GM19397 (cell line): ENCODE measurements around the gene FGFRL1.
"Not testable (repeated sequence)": the region's sequence is repeated elsewhere in the genome, so short reads cannot be mapped to it uniquely, and the experiment has no call there.

Source experiments
- ATAC-seq: cut with Tn5 transposase; IDR thresholded peaks from one replicate; pipeline ENCODE4 v1.9.1; 2021; ENCODE audit warnings: mild to moderate bottlenecking, moderate library complexity; ENCODE audit not compliant: unreplicated experiment

FGFRL1 gene

DNA sequence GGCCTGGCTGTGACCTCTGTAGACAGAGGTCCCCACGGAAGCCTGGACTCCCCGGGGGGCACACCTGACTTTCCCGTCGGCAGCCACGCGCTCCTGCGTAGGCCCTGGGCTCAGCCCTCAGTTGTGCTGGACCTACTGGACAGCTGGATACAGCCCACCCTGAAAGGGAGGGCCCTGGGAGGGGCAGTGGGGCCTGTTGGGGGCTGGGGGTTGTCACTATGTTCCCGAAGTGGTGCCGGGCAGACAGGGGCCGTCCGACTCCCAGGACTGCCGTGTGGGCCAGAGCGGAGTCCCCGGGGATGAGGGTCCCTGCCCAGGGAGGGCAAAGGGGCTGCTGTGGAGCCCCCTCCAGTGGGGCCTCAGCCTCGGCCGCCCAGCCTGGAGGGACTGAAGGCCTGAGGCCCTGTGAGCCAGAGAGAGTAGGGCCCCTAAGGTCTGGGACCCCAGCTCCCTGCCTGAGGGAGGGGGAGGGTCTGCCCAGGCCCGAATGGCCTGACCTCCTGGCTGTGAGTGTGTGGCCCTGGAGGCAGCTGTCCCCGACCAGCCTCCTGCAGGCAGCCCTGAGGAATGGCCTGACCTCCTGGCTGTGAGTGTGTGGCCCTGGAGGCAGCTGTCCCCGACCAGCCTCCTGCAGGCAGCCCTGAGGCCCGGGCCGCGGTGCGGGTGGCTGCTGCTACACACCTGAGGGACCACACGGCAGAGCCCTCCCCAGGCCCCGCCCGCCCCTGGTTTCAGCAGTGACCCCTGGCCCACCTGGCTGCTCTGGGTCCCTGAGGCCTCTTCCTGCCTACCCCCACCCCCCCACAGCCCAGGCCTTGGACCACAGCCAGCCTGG, 25.8 kb downstream of the FGFRL1 start:
- ATAC-seq = no peak

DNA sequence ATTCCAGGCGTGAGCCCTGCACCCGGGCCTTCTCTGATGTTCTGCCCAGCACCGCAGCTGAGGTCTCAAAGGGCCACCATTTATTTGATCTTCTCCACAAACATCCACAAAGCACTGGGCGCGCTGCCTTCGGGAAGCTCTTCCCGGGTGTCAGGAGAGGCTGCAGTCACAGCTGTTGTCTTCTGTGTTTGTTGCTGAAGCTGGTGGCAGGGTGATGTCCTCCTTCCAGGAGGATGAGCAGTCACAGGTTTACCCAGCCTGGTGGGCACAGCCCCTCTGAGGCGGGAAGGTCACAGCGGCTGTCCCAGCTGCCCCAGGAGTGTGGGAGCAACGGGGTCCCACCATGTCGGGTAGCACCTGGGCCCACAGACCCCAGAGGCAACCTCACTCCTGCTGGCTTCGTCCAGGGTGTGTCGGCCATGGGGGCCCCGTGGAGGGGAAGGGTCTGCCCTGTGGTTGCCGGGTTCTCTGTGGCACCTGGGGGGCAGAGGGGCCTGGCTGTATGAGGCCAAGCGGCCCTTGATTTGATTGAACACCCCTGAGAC, 27.6 kb downstream of the FGFRL1 start:
- no peak for ATAC-seq

DNA sequence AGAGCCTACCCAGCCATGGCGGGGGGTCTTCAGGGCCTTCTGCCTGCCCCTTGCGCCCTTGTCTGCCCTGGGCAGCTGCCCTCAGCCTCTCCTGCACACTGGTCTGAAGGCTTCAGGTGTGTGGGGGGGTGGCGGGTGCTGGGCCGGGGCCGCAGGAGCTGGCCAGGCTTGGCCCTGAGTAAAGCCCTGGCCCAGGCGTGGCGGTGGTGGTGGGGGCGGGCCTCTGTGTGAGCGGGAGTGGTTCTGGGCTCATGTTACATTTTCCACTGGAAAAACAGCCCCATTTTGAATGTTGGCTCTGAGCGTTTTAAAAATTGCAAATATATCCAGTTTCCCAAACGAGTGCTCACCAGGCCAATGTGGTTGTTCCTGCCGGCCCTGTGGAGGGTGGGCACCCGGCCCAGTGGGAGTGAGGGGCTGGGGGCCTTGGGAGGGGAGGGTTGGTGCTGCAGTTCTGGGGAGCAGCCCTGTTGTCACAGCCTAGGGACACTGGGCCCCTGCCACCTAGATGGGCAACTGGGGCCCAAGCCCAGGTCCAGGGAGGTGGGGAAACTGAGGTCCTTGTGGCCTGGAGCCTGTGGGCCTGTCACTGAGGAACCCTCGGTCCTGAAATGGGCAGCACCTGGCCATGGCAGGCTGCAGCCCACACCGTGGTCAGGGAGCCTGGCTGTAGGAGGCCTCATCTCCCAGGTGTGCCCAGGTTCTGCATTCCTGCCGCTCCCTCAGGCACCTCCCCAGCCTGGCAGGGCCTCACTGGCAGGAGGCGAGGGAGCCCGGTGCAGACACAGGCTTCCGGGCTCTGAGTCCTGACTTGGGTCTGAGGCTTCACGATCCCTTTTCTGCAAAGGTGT, 28.3 kb downstream of the FGFRL1 start:
- ATAC-seq = no peak

DNA sequence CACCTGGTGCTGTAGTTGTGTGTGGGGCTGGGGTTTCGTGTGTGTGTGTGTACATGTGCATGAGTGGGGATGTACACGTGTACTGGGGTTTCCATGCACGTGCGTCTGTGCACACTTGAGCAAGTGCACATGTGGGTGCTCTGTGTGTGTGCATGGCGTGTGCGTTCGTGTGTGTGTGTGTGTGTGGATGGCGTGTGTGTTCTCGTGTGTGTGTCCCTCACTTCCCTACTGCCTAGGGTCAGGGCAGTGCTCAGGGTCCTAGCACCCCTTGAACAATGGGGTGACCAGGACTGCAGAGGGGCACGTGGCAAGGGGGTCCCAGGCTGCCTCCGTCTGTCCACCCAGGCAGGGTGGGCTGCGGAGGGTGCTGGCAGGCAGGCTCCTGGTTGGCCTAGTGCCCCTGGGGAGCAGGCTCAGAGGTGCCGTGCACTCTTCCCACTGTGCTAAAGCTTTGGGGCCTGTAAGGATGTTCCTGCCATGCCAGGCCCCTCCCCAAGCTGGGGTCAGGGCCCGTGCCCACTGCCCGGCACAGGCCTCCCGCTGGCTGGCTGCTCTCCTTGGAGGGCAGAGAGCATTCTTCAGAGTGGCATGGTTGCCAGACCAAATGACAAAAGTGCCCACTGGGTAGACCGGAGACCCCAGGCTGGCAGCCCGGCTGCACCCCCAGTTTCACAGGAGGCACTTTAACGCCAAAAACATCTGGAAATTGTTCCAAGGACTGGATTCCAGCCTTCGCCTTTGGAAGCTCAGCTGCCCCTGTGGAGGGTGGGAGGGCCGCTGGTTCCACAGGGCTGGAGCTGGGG, 29.1 kb downstream of the FGFRL1 start:
- ATAC-seq = no peak

DNA sequence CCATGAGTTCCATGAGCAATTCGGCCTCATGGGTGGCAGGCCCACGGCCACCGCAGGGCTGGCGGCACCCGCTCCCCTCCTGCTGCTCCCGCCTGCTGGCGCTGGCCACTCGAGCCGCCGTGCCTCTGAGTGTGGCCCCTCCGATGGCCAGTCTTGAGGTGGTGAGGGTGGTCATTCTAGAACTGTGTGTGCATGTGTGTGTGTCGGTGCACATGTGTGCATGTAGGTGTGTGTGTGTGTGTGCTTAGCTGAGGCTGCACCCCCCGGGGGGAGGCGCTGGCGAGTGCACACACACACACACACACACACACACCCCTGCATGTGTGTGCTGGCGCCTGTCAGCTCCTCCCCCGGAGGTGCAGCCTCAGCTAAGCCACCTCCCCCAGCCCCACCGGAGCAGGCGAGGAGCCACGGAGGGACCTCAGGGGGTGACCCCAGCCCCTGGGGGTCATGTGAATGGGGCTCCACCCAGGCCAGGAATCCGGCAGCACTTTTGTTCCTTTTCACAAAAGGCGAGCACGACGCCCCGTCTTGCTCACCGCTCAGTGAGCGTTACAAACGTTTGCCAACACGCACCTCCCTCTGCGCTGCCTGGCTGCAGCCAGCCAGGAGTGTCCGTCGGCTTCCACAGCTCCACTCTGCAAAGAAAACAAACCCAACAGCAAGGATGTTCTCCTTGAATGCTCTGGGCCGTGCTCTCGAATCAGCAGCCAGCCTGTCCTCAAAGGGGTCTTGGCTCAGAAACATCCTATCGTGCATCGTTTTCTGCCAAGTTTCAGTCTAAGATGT, 29.9 kb downstream of the FGFRL1 start:
- no peak for ATAC-seq

DNA sequence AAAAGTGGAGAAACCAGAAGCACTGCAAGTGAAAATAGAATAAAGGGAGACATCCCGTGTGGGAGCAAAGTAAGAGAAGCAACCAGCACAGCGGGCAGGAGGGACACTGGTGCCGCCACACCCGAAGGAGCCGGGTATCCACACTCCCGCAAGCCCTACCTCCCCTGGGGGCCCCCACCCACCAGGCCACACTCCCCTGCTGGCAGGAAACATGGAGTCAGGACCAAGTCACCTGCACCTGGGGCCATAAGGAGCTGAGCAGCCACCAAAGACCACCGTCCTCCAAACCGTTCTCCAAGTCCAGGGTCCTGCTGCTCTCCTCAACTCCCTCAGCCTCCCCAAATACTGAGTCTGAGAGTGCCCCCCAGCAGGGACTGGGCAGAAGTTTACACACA, 30.5 kb downstream of the FGFRL1 start:
- no peak for ATAC-seq

DNA sequence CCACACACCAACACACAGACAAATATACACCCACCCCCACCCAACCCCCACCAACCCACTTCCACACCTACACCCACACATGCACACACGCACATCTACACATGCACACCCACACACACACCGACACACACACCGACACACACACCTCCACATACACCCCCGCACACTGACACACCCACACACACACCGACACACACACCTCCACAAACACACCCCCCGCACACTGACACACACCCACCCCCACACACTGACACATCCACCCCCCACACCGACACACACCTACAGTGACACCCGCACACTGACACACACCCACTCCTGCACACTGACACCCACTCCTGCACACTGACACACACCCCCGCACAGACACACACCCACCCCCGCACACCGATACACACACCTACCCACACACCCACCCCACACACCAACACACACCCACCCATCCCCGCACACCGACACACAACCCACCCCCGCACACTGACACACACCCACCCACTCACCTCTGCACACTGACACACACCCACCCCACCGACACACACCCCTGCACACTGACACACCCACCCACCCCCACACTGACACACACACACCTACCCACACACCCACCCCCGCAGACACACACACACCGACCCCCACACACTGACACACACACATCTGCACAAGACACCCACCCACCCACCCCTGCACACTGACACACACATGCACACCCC, 31.1 kb downstream of the FGFRL1 start:
- no peak for ATAC-seq

DNA sequence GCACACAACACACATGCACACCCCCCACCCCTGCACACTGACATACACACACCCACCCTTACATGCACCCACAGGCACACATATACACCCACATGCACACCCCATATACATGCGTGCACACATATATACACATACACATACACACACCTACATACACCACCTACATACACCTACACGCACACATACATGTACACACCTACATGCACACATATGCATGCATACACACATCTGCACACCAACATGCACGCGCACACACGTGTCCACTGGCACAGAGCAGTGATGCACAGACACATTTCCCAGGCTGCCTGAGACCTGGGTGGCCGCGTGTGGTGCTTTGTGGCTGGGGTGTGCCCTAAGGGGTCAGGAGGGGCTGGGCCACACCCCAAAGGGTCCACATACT, 31.7 kb downstream of the FGFRL1 start:
- ATAC-seq = no peak

DNA sequence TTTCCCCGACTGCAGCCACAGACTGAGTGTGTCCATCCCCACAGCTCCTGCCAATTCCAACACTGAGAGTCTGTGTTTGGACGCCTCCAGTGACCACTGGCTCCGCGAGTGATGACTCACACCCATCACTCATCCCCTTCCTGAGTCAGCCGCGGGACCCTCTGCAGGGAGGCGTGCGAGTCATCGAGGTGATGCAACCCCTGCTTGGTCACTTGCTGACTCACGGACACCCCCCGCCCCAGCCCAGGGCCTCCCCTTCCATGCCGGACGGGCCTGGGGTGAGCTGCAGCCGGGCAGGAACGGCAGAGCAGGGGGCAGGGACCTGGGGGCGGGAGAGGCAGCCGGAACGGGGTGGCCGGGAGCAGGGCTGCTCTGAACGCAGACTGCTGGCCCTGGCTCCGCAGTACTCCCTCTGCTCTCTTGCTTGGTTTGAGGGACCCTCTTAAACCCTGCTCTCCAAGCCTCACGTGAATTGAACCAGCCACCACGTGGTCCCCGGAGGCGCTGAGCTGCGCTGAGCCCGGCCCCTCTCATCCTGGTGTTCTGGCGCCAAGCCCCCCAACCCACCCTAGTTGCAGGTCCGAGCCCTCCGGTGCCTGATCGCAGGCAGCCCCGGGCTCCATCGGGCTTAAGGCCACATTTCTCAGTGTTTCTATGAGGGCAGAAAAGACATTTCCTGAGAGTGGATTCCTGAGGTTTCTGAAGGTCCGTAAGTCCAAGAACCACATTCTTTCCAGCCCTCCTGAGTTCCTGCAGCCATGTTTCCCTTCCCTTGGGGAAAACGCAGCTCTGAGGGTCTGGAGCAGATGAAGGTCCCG, 32.4 kb downstream of the FGFRL1 start:
- ATAC-seq = no peak

DNA sequence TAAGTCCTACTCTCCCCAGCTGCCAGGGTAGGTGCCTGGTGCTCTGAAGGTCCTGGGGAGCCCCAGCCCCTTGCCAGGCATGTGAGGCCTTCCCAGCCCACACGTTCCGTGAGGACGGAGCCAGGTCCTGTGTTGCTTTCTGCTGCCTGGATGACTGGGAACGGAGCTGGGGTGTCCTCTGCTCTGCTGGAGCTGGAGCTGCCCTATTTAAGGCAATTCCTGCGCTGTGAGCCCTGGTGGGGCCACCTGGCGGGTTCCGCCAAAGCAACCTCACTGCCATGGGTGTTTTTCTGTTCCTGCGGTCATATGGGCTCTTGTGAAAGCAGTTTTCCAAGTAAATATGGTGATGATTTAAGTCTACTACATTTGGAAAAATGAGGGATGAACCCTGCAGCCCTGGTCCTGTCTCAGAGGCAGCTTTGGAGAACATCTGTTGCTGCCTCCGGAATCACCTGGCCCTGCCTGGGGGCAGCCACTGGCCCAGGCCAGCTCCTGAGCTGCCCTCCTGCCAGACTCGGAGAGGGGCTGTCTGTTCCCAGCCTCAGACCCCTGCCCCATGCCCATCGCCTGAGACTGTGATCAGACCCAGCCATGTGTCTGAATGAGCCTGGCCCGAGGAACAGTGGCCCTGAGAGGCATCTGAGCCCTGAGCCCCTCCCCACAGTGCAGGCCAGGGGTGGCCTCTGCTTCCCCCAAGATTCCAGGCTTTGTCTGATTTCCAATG, 33.2 kb downstream of the FGFRL1 start:
- no peak for ATAC-seq

DNA sequence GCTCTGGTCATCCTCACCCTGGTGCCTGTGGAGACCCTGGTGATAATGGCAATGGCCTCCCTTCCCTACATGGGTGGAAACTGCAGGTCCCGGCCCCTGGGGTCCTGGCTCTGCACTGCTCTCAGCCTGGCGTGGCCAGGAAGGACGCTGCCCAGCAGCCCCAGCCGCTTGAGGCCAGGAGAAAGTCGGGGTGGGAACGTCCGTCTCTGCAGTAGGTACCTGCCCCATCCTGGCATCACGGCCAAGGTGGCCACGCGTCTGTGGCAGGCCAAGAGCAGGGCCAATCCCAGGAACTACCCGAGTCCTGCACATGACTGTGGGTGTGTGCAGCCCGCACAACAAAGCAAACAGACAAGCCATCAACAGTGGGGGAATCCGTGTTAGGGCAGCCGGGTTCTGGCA, 33.8 kb downstream of the FGFRL1 start:
- ATAC-seq = no peak

DNA sequence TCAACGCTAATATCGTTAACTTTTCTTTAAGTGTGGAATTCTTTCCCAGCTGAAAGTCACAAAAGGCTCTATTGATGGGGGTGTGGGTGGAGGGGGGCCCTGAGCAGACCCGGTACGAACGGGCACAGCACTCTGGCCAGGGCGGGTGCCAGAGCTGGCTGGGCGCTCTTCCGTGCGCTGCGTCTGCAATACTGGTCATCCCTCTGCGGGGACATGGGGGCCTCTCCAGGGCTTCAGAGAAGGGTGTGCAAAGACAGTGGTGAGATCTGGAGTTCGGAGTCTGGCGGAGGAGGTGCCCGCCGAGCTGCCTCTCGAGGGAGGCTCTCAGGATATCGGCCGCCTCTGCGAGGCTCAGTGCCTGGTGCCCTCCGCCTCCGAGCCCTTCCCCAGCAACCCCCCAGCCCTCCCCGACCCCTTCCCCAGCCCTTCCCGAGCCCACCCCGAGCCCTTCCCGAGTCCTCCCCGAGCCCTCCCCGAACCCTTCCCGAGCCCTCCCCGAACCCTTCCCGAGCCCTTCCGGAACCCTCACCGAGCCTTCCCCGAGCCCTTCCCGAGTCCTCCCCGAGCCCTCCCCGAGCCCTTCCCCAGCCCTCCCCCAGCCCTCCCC, 34.3 kb downstream of the FGFRL1 start:
- no peak for ATAC-seq

DNA sequence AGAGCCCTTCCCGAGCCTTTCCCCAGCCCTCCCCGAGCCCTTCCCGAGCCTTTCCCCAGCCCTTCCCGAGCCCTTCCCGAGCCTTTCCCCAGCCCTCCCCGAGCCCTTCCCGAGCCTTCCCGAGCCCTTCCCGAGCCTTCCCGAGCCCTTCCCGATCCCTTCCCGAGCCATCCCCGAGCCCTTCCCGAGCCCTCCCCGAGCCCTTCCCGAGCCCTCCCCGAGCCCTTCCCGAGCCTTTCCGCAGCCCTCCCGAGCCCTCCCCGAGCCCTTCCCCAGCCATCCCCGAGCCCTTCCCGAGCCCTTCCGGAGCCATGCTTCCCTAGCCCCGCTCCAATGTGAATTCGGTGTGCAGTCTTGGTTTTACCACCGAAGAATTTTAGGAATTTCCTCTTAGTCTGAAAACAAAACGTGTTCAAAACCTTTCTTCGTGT, 35.2 kb downstream of the FGFRL1 start:
- ATAC-seq = not testable (repeated sequence)

DNA sequence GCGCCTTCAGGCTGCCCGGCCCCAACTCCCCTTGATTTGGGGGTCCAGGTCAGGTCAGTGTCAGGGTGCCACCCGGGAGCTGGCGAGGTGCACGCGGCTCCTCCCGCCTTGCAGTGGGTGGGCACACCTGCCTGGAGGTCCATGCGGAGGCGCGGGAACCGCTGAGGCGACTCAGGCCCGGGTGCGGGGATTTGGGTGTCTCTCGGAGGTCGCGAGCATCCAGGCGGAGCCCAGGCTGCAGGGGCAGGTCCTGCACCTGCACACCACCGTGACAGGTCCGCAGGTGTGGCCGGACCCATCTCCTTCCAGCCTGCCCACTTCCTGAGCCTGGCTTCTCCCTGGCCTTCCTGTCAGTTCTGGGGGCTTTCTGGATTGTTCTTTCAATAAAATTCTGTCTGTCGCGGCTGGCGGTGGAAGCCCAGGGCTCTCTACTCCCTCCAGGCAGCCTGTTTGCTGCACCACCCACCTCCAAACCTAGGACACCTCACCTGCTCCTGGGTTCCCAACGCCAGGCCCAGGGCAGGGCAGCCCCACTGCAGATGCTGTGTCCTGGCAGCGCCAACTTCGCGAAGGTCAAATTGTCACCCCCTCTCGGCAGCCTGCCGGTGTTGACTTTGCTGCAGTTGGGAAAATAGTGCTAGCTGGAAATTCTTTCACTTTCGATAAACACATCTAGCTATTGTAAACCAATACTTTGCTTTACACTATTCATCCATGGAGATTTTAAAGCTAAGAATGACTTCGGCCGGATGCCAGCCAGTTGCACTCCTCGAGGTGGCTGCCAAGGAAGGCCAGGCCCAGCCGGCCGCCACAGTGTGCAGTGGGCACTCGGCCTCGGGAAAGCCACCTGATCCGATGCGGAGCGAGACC, 35.9 kb downstream of the FGFRL1 start:
- ATAC-seq = no peak

DNA sequence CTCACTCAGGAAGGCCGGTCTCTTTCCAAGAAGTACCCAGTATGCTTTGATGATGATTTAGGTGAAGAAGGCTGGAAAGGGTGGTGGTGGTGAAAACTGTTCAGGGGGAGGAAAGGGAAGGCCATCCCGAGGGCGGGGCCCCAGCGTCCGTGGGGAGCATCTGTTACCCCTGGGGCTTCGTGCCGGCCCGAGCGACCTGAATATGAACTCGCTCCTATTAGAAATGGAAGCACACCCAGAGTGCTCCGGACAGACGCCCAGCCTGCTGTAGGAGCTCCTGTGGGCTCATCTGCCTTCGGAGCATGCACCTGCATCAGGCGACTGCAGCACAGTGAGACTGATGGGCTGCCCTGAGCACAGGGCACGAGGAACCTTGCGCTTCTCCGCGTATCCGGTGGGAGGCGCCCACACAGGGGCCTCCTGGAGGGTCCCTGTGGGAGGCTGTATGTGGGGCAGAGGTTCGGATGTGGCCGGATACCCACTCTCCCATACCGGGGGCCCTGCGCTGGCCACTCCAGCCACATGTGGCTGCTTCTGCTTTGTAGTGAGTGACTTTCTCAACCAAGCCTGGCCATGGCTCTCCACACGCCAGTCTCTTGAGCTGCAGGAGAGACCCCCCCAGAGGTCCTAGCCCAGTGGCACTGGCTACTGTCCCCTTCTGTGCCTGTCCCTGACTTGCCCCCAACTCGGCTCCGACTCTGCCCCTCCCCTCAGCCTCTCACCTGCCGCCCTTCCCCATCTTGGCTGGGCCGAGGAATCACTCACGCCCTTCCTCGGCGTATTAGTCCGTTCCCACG, 36.7 kb downstream of the FGFRL1 start:
- no peak for ATAC-seq
